Measurements from ENCODE around the gene PSMB5.
A peak's percentile ranks its signal among the peaks of the same experiment; 100 is the strongest.

Gene PSMB5

GRCh38 chr14:23034498-23035302 is at the start of gene PSMB5:
Gene PSMB5, minus strand, starts transcription at chr14:23034900. Its CDS starts 19 bp downstream, at chr14:23034881.
- H3K4me3 Mint-ChIP-seq, result peak within 1 kb of the TSS; percentile 94
- H3K4me1 Mint-ChIP-seq (ENCODE audit: low read depth), result peaks cover 36% of the 10 kb centered on the region
- H3K27ac Mint-ChIP-seq, result peak within 1 kb of the TSS; percentile 97
- H3K27me3 Mint-ChIP-seq, result no peaks in the 10 kb centered on the region
- peaks cover 30% of the 10 kb centered on the region for H3K36me3 Mint-ChIP-seq (ENCODE audit: low read depth)
- peaks cover 7% of the 10 kb centered on the region for H3K9me3 Mint-ChIP-seq

GRCh38 chr14:23080474-23080873 is 45.8 kb upstream of the PSMB5 start:
- no peaks in the 10 kb centered on the region for H3K27me3 Mint-ChIP-seq
- H3K4me1 Mint-ChIP-seq (ENCODE audit: low read depth), result peaks cover 17% of the 10 kb centered on the region
- H3K36me3 Mint-ChIP-seq (ENCODE audit: low read depth), result peaks cover 68% of the 10 kb centered on the region
- H3K27ac Mint-ChIP-seq, result peak overlapping the region; percentile 59
- H3K4me3 Mint-ChIP-seq, result no peak overlapping the region
- no peaks in the 10 kb centered on the region for H3K9me3 Mint-ChIP-seq

GRCh38 chr14:23079716-23080115 is 45.0 kb upstream of the PSMB5 start:
- peaks cover 9% of the 10 kb centered on the region for H3K4me1 Mint-ChIP-seq (ENCODE audit: low read depth)
- H3K9me3 Mint-ChIP-seq, result no peaks in the 10 kb centered on the region
- H3K27me3 Mint-ChIP-seq, result no peaks in the 10 kb centered on the region
- H3K36me3 Mint-ChIP-seq (ENCODE audit: low read depth), result peaks cover 69% of the 10 kb centered on the region
- peak overlapping the region; percentile 23 for H3K27ac Mint-ChIP-seq
- H3K4me3 Mint-ChIP-seq, result no peak overlapping the region

- Mint-ChIP-seq H3K36me3 (ENCODE audit: low read depth) (peaks cover 70% of the 10 kb centered on the region), H3K4me3 (no peak overlapping the region), H3K27me3 (no peaks in the 10 kb centered on the region), H3K27ac (no peak overlapping the region), H3K9me3 (no peaks in the 10 kb centered on the region), H3K4me1 (ENCODE audit: low read depth) (peaks cover 7% of the 10 kb centered on the region)
These were observed 44.0 kb upstream of the PSMB5 start for GRCh38 chr14:23078692-23079116.

- H3K36me3 Mint-ChIP-seq (ENCODE audit: low read depth), result peaks cover 70% of the 10 kb centered on the region
- H3K27ac Mint-ChIP-seq, result no peak overlapping the region
- H3K4me3 Mint-ChIP-seq, result no peak overlapping the region
- H3K4me1 Mint-ChIP-seq (ENCODE audit: low read depth), result peaks cover 7% of the 10 kb centered on the region
- H3K27me3 Mint-ChIP-seq, result no peaks in the 10 kb centered on the region
- no peaks in the 10 kb centered on the region for H3K9me3 Mint-ChIP-seq
These were observed 43.3 kb upstream of the PSMB5 start for GRCh38 chr14:23077962-23078361.

GRCh38 chr14:23076785-23077408 is 42.2 kb upstream of the PSMB5 start:
- no peak overlapping the region for H3K27ac Mint-ChIP-seq
- H3K9me3 Mint-ChIP-seq, result no peaks in the 10 kb centered on the region
- peaks cover 16% of the 10 kb centered on the region for H3K4me1 Mint-ChIP-seq (ENCODE audit: low read depth)
- H3K4me3 Mint-ChIP-seq, result no peak overlapping the region
- H3K27me3 Mint-ChIP-seq, result no peaks in the 10 kb centered on the region
- H3K36me3 Mint-ChIP-seq (ENCODE audit: low read depth), result peaks cover 78% of the 10 kb centered on the region

- Mint-ChIP-seq H3K4me3 (no peak overlapping the region), H3K4me1 (ENCODE audit: low read depth) (peaks cover 35% of the 10 kb centered on the region), H3K27me3 (no peaks in the 10 kb centered on the region), H3K27ac (no peak overlapping the region), H3K36me3 (ENCODE audit: low read depth) (peaks cover 76% of the 10 kb centered on the region), H3K9me3 (no peaks in the 10 kb centered on the region)
These were observed 40.2 kb upstream of the PSMB5 start for GRCh38 chr14:23074906-23075305.

GRCh38 chr14:23071921-23072539 is 37.3 kb upstream of the PSMB5 start:
- Mint-ChIP-seq H3K27ac (peak overlapping the region; percentile 97), H3K4me3 (peak overlapping the region; percentile 95), H3K27me3 (no peaks in the 10 kb centered on the region), H3K36me3 (ENCODE audit: low read depth) (peaks cover 67% of the 10 kb centered on the region), H3K4me1 (ENCODE audit: low read depth) (peaks cover 40% of the 10 kb centered on the region), H3K9me3 (no peaks in the 10 kb centered on the region)

GRCh38 chr14:23071244-23071920 is 36.7 kb upstream of the PSMB5 start:
- Mint-ChIP-seq H3K9me3 (no peaks in the 10 kb centered on the region), H3K27me3 (no peaks in the 10 kb centered on the region), H3K36me3 (ENCODE audit: low read depth) (peaks cover 63% of the 10 kb centered on the region), H3K4me3 (peak overlapping the region; percentile 95), H3K4me1 (ENCODE audit: low read depth) (peaks cover 40% of the 10 kb centered on the region), H3K27ac (peak overlapping the region; percentile 97)

- peaks cover 47% of the 10 kb centered on the region for H3K4me1 Mint-ChIP-seq (ENCODE audit: low read depth)
- peak overlapping the region; percentile 97 for H3K27ac Mint-ChIP-seq
- no peaks in the 10 kb centered on the region for H3K27me3 Mint-ChIP-seq
- peaks cover 65% of the 10 kb centered on the region for H3K36me3 Mint-ChIP-seq (ENCODE audit: low read depth)
- peak overlapping the region; percentile 95 for H3K4me3 Mint-ChIP-seq
- no peaks in the 10 kb centered on the region for H3K9me3 Mint-ChIP-seq
These were observed 35.8 kb upstream of the PSMB5 start for GRCh38 chr14:23070262-23071129.

GRCh38 chr14:23069413-23069806 is 34.7 kb upstream of the PSMB5 start:
- no peaks in the 10 kb centered on the region for H3K9me3 Mint-ChIP-seq
- peak overlapping the region; percentile 72 for H3K27ac Mint-ChIP-seq
- no peaks in the 10 kb centered on the region for H3K27me3 Mint-ChIP-seq
- H3K4me1 Mint-ChIP-seq (ENCODE audit: low read depth), result peaks cover 47% of the 10 kb centered on the region
- H3K36me3 Mint-ChIP-seq (ENCODE audit: low read depth), result peaks cover 66% of the 10 kb centered on the region
- peak overlapping the region; percentile 95 for H3K4me3 Mint-ChIP-seq

- peak overlapping the region; percentile 51 for H3K4me3 Mint-ChIP-seq
- H3K4me1 Mint-ChIP-seq (ENCODE audit: low read depth), result peaks cover 47% of the 10 kb centered on the region
- H3K27me3 Mint-ChIP-seq, result no peaks in the 10 kb centered on the region
These were observed 34.2 kb upstream of the PSMB5 start for GRCh38 chr14:23068789-23069412.

GRCh38 chr14:23067847-23068788 is 33.4 kb upstream of the PSMB5 start:
- H3K4me3 Mint-ChIP-seq, result peak overlapping the region; percentile 51
- peaks cover 47% of the 10 kb centered on the region for H3K4me1 Mint-ChIP-seq (ENCODE audit: low read depth)
- no peaks in the 10 kb centered on the region for H3K27me3 Mint-ChIP-seq
- peak overlapping the region; percentile 40 for H3K27ac Mint-ChIP-seq
- H3K36me3 Mint-ChIP-seq (ENCODE audit: low read depth), result peaks cover 77% of the 10 kb centered on the region
- no peaks in the 10 kb centered on the region for H3K9me3 Mint-ChIP-seq

More at GRCh38 chr14:23068789-23069412, 34.2 kb upstream of the PSMB5 start:
- H3K27ac Mint-ChIP-seq, result peak overlapping the region; percentile 72
- H3K9me3 Mint-ChIP-seq, result no peaks in the 10 kb centered on the region
- H3K36me3 Mint-ChIP-seq (ENCODE audit: low read depth), result peaks cover 69% of the 10 kb centered on the region

Data from stimulated activated naive CD8-positive, alpha-beta T cell treated with anti-CD3 and anti-CD28 coated beads, Interleukin-15, Interleukin-2, amounts not matched to agents 100 ng/mL and 50 ng/mL, for 24 hours (primary cell).